Hematopoietic multipotent progenitor cell treated with erythropoietin and hydrocortisone succinate and interleukin-3 and kit ligand, for 4 days (in vitro differentiated cells): ENCODE results near the gene FBXO9.

ENCODE experiments used
- DNase-seq: peaks from one replicate; pipeline ENCODE4 v3.0.0-alpha.2; 2015

FBXO9 gene

DNA sequence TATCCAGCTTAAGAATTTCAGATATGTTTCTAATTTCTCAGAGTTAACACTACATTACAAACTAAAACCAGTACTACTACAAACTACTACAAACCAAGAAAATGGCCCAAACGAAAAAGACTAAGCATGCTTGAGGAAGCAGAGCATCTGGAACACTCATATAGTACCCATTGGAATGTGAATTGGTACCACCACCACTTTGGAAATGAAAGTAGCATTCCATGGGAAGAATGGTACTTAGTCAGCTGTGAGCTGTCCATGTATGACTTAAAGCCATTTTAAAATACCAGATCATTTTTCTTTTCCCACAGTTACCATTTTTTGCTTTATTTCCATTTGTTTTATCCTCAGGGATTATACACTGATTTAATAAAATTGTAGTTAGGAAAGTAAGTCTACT is 30.5 kb downstream of the FBXO9 start:
- no peak for DNase-seq

DNA sequence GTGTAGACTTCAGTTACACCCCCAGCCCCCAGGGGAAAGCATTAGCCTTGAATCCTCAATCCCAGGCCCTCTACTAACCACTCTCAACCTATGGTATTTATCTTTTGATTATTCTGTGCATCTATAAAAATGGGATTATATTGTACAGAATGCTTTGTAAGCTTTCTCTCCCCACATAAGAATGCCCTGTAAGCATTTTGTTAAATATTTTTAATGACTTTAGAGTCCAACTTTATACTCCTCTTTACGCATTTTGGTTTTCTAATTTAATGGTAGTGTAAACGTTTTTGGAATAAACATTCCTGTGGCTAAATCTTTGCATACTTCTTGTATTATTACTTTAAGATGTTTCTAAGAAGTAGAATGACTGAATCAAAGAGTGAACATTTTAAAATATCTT is 35.4 kb downstream of the FBXO9 start:
- DNase-seq = no peak

GRCh38 chr6:53101006-53101405 is 35.8 kb downstream of the FBXO9 start:
- no peak for DNase-seq

- peak; percentile 60 for DNase-seq
Observed at GRCh38 chr6:53103993-53104675, 38.9 kb downstream of the FBXO9 start.

DNA sequence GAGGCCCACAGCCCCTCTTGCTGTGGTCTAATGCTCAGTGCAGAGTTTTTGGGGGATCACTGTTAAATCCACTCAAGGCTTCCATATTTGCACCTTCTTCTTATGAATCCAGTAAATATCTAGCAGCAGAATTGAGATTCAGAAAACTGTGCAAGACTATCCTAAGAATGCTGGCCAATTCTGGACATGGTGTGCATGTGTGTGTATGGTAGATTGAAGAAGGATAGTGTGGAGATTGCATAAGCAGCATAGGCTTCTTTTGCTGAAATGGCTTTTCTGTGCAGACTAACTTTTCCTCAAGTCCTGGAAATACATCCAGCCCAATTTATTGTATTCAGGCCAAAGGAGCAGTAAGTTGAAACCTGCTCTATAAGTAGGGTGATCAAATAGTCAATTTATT is 39.7 kb downstream of the FBXO9 start:
- no peak for DNase-seq

- no peak for DNase-seq
Observed at GRCh38 chr6:53107091-53107490, 41.9 kb downstream of the FBXO9 start.

DNA sequence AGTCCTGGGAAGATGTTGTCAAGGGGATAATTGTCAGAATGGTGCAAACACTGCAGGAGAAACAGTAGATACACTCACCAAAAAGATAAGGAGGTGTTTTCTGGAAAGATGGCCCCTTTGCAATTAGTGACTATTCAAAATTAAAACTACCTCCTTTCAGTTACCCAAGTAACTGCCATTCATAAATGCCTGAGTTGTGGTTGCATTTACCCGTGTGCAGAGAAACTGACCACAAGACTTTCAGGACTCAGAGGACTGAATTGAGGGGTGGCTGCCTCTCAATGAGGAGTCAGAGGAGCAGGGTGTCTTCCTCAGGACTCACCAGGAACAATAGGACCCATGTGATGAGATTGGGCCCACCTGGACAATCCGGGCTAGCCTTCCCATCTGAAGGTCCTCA is 44.4 kb downstream of the FBXO9 start:
- no peak for DNase-seq

DNA sequence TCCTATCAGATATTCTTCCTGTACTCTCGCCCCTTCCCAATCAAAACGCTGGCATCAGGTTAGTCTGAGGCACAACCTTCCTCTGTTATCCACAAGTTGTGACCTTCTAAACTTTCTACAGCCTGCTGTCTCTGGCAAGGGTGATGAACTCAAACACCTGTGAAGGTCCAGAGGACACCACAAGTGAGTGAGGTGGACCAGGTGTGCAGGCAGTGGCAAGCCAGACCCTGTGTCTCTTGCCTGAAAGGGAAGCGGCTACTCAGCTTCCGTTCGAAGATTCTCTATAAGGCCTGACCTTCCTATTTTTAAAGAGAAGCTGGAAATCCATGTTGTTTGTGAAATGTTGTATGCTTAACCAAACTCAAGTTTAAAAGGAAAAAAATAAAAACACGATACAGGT is 46.7 kb downstream of the FBXO9 start:
- no peak for DNase-seq

- no peak for DNase-seq
Observed at GRCh38 chr6:53112404-53112803, 47.2 kb downstream of the FBXO9 start.

- DNase-seq = no peak
Observed at GRCh38 chr6:53112871-53113270, 47.7 kb downstream of the FBXO9 start.

DNA sequence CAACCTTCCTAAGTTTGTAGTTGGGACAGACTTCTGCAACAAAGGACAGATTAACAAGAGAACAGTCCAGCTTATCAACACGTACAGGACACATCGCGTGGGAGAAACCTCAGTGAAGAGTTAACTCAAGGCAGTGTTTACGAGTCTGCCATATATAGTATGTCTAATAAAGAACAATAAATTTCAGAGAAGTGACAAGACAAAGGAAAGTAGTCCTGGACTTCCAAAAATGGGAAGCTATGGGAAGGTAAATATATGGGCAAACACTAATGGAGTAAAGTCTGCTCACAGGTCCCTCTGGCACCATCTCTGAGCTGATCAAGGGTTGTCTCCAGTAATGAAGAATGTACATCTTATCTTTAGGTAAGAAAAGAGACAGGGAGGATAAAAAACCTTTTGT is 48.5 kb downstream of the FBXO9 start:
- DNase-seq = no peak

DNA sequence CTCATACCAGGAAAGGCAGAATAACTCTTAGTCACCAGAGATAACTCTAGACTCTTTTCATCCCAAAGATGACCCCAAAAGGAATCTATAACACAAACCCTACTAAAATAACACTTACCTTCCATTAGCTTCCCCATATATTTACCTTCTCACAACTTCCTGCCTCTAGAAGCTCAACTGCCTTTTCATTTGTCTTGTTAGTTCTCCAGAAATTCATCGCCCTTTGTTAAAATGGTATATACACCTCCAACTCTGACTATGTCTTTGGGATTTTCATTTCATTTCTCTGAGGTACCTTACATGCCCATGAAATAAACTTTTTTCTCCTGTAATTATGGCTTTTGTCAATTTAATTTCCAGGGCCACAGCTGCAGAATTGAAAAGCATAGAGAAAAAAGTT is 49.9 kb downstream of the FBXO9 start:
- no peak for DNase-seq

DNA sequence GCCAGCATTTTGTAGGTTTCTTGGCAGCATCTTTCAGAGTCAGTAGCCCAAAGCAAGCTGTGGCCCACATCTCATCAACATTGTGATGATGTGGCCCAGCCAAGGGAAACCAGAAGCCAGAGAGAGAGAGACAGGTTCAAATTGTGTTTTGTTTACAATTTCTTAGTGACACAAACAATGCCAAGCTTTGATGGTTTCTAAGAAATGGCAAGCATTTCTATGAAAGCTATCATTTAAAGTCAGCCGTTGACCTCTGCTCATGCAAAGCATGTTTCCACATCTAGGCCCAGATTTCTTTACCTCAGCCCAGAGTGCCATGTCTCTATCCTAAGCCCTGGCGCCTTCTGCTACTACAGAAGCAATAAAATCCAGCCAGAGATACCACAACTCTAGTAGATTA is 50.5 kb downstream of the FBXO9 start:
- DNase-seq = no peak

DNA sequence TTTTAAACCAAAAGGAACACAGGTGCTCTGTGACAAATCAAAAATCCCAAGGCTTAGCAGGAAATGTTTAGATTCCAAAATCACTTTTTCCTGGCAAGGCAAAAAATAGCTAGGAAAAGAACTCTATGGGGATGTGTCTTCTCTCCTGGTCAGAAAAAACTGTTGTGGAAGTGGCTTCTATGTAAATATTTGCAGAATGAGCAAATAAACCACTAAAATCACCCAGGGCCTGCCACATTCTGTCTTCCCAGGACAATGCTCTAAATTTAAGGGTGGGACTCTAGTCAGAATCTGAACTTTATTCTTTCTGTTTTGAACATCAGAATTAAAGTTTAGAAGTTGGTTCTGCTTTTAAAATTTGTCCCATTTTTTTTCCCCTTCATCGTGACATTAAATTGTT is 54.1 kb downstream of the FBXO9 start:
- DNase-seq = no peak

- no peak for DNase-seq
Observed at GRCh38 chr6:53119772-53120409, 54.7 kb downstream of the FBXO9 start.

- no peak for DNase-seq
Observed at GRCh38 chr6:53124131-53124800, 59.1 kb downstream of the FBXO9 start.

DNA sequence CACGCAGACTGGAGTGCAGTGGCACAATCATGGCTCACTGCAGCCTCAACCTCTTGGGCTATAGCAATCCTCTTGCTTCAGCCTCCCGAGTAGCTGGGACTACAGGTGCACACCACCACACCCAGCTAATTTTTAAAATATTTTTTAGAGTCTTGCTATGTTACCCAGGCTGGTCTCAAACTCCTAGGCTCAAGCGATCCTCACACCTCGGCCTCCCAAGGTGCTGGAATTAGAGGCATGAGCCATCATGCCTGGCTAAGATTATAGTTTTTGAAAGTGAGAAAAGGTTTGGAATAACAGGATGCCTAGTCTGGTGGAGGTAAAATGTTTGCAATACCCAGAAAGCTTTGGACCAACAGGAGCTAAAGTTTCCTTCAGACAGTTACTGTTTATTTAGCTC is 60.1 kb downstream of the FBXO9 start:
- no peak for DNase-seq

DNA sequence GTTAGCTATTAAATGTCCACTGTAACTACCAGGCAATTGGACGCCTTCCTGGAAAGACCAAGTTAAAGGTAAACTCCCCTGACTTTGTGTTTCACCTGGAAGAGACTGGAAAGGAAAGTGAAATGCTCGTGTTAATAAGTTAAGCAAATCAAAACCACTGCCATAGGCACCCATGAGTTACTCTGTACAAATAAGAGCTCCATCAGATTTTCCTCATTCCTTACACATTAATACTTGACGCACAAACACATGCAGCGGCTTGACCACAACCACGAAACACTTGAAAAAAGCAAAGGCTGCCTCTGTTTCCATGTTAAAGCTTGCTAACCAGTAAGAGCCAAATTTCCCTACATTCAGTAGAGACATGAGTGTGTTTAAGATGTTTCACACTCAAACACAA is 63.6 kb downstream of the FBXO9 start:
- DNase-seq = no peak

GRCh38 chr6:53130569-53131290 is 65.5 kb downstream of the FBXO9 start:
- no peak for DNase-seq

GRCh38 chr6:53133961-53134360 is 68.8 kb downstream of the FBXO9 start:
- DNase-seq = no peak

GRCh38 chr6:53134601-53135235 is 69.5 kb downstream of the FBXO9 start:
- DNase-seq = peak; percentile 78

DNA sequence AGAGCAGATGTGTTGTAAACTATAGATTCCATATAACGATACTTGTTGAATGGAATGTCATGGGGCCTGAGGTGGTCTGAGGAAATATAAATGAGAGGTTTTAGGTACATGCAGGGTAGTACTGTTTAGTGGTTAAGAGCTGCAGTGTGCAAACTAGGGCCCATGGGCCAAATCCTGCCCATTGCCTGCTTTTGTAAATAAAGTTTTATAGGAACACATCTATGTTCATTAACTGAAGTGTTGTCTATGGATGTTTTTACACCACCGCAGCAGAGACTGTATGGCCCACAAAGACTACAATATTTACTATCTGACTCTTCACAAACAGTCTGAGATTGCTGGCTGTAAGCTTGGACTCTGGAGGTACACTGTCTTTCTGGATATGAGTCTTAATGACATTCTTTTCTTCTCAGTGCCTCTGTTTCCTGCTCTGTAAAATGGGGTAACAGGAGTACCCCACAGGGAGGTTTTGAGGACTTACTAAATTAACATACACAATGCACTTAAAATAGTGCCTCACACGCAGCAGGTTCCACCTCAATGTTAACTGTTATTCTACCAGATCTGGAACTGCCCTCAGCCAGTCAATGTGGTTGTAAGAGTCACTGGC is 70.9 kb downstream of the FBXO9 start:
- no peak for DNase-seq
